ENCODE results near the gene MYOC.

MYOC gene

GRCh38 chr1:171585715-171586114, 66.8 kb downstream of the MYOC start:
- no peak overlapping the region for H3K4me3 ChIP-seq (ENCODE audit: low read length)
- H3K4me1 ChIP-seq (ENCODE audit: low read length), result peaks cover 24% of the 10 kb centered on the region
- no peaks in the 10 kb centered on the region for H3K9me3 ChIP-seq (ENCODE audit: insufficient read depth, low read length)
- TF ChIP-seq CTCF (IDR thresholded peaks at IDR 0.05; ENCODE audit: low read depth, low read length) (no peak), EZH2phosphoT487 (IDR thresholded peaks at IDR 0.05; ENCODE audit: low read depth) (no peak)
- H3K36me3 ChIP-seq (replicated peaks; ENCODE audit: low read depth, low read length), result peaks cover 74% of the 10 kb centered on the region
- H2AFZ ChIP-seq (ENCODE audit: low read depth, low read length), result no peak overlapping the region
- H3K79me2 ChIP-seq (ENCODE audit: low read length), result peaks cover 6% of the 10 kb centered on the region; the same call in 1 of the 2 replicates
- no peak overlapping the region for H3K27ac ChIP-seq (ENCODE audit: low read length)
- H3K9ac ChIP-seq (ENCODE audit: low read length), result no peak overlapping the region
- no peaks in the 10 kb centered on the region for H4K20me1 ChIP-seq (ENCODE audit: insufficient read depth, low read length)
- no peaks in the 10 kb centered on the region for H3K27me3 ChIP-seq (ENCODE audit: low read depth, low read length)
- no peak overlapping the region for H3K4me2 ChIP-seq (ENCODE audit: low read length)
